H9 (cell line): Measurements from ENCODE around the gene ZNF366. TPM values are rescaled to one million over a fixed set of nuclear protein-coding genes. Genes with fewer than 3 reads are reported as not detected.

Experiments used
- DNase-seq: peaks from one replicate; pipeline ENCODE4 v3.0.0-alpha.2; 2017
- H2AFZ ChIP-seq: one replicate; pipeline ENCODE4 v1.6.1; 2013; ENCODE audit warnings: mild to moderate bottlenecking, low read length, control low read depth, moderate library complexity
- H2AK5ac ChIP-seq: 2 replicates; pipeline ENCODE4 v1.6.1; 2013; ENCODE audit warnings: low read length, control low read depth, mixed read lengths; ENCODE audit not compliant: insufficient read length
- H2BK120ac ChIP-seq: one replicate; pipeline ENCODE4 v1.6.1; 2013; ENCODE audit warnings: low read depth, mild to moderate bottlenecking, low read length, control low read depth, inconsistent platforms; ENCODE audit not compliant: poor library complexity, severe bottlenecking
- H2BK12ac ChIP-seq: 2 replicates; pipeline ENCODE4 v1.6.1; 2013; ENCODE audit warnings: low read length, control low read depth, mixed read lengths, low read depth; ENCODE audit not compliant: insufficient read length
- H2BK15ac ChIP-seq: 2 replicates; pipeline ENCODE4 v1.6.1; 2013; ENCODE audit warnings: low read depth, low read length, control low read depth
- H2BK20ac ChIP-seq: one replicate; pipeline ENCODE4 v1.6.1; 2013; ENCODE audit warnings: low read depth, mild to moderate bottlenecking, low read length, control low read depth, inconsistent platforms; ENCODE audit not compliant: poor library complexity, severe bottlenecking
- H2BK5ac ChIP-seq: 2 replicates; pipeline ENCODE4 v1.6.1; 2013; ENCODE audit warnings: low read length, control low read depth, mixed read lengths; ENCODE audit not compliant: insufficient read length
- H3K14ac ChIP-seq: 2 replicates; pipeline ENCODE4 v1.6.1; 2013; ENCODE audit warnings: low read length, control low read depth; ENCODE audit not compliant: insufficient read depth
- H3K18ac ChIP-seq: 2 replicates; pipeline ENCODE4 v1.6.1; 2013; ENCODE audit warnings: low read depth, mild to moderate bottlenecking, mixed read lengths, low read length, control low read depth; ENCODE audit not compliant: insufficient read length
- H3K23ac ChIP-seq: 2 replicates; pipeline ENCODE4 v1.6.1; 2013; ENCODE audit warnings: low read length, control low read depth, mixed read lengths, low read depth; ENCODE audit not compliant: insufficient read length
- H3K23me2 ChIP-seq: 2 replicates; pipeline ENCODE4 v1.6.1; 2013; ENCODE audit warnings: low read depth, mild to moderate bottlenecking, mixed read lengths, low read length, control low read depth; ENCODE audit not compliant: insufficient read length, poor library complexity, severe bottlenecking
- H3K27ac ChIP-seq: 2 replicates; pipeline ENCODE4 v1.5.1; 2013; ENCODE audit warnings: low read length, control low read depth, mixed read lengths, low read depth; ENCODE audit not compliant: insufficient read length
- H3K27me3 ChIP-seq: 2 replicates; pipeline ENCODE4 v1.6.1; 2013; ENCODE audit warnings: low read length, control low read depth, inconsistent platforms; ENCODE audit not compliant: insufficient read depth
- H3K4ac ChIP-seq: 2 replicates; pipeline ENCODE4 v1.6.1; 2013; ENCODE audit warnings: low read depth, mild to moderate bottlenecking, control low read depth, inconsistent platforms, low read length, moderate library complexity
- H3K4me1 ChIP-seq: 2 replicates; pipeline ENCODE4 v1.6.1; 2013; ENCODE audit warnings: low read length, control low read depth, inconsistent platforms; ENCODE audit not compliant: insufficient read depth
- H3K4me2 ChIP-seq: 2 replicates; pipeline ENCODE4 v1.6.1; 2013; ENCODE audit warnings: low read length, control low read depth, mixed read lengths; ENCODE audit not compliant: insufficient read length, insufficient read depth
- H3K56ac ChIP-seq: 2 replicates; pipeline ENCODE4 v1.6.1; 2013; ENCODE audit warnings: low read depth, mild to moderate bottlenecking, mixed read lengths, low read length, control low read depth; ENCODE audit not compliant: insufficient read length
- H3K79me1 ChIP-seq: 2 replicates; pipeline ENCODE4 v1.6.1; 2013; ENCODE audit warnings: low read depth, mild to moderate bottlenecking, moderate library complexity, low read length, control low read depth, inconsistent platforms; ENCODE audit not compliant: insufficient read depth, poor library complexity, severe bottlenecking
- H3K79me2 ChIP-seq: 2 replicates; pipeline ENCODE4 v1.6.1; 2013; ENCODE audit warnings: low read length, control low read depth, inconsistent platforms; ENCODE audit not compliant: insufficient read depth
- H3K9ac ChIP-seq: 2 replicates; pipeline ENCODE4 v1.6.1; 2013; ENCODE audit warnings: low read length, control low read depth, mixed read lengths; ENCODE audit not compliant: insufficient read length; ENCODE audit errors: extremely low read depth
- H3K9me3 ChIP-seq: one replicate; pipeline ENCODE4 v1.6.1; 2013; ENCODE audit warnings: low read depth, low read length, inconsistent platforms; ENCODE audit not compliant: control insufficient read depth
- H3T11ph ChIP-seq: one replicate; pipeline ENCODE4 v1.6.1; 2013; ENCODE audit warnings: mild to moderate bottlenecking, low read length, control low read depth, inconsistent platforms
- H4K20me1 ChIP-seq: one replicate; pipeline ENCODE4 v1.6.1; 2013; ENCODE audit not compliant: control insufficient read depth, insufficient read length, insufficient read depth
- H4K5ac ChIP-seq: 2 replicates; pipeline ENCODE4 v1.6.1; 2013; ENCODE audit warnings: low read depth, mild to moderate bottlenecking, mixed read lengths, low read length, control low read depth; ENCODE audit not compliant: insufficient read length
- H4K8ac ChIP-seq: replicated peaks from 2 replicates; pipeline ENCODE4 v1.6.1; 2013; ENCODE audit warnings: low read length, control low read depth, mixed read lengths, low read depth; ENCODE audit not compliant: insufficient read length
- H4K91ac ChIP-seq: 2 replicates; pipeline ENCODE4 v1.6.1; 2013; ENCODE audit warnings: low read depth, mild to moderate bottlenecking, moderate library complexity, mixed read lengths, low read length, control low read depth; ENCODE audit not compliant: insufficient read length
- H3K27ac Mint-ChIP-seq, 3 experiments: 2 replicates in 2 of 3; 3 replicates in 1 of 3; pipeline ENCODE4 v1.8.0; 2020 to 2021; ENCODE audit warnings: mixed read lengths in 3 of 3, mild to moderate bottlenecking in 1 of 3, moderate library complexity in 1 of 3
- H3K27me3 Mint-ChIP-seq: 2 replicates; pipeline ENCODE4 v1.8.0; 2021; ENCODE audit warnings: low read depth, mild to moderate bottlenecking, moderate library complexity, mixed read lengths
- H3K36me3 Mint-ChIP-seq, 3 experiments: 2 replicates in 2 of 3; 3 replicates in 1 of 3; pipeline ENCODE4 v1.8.0; 2020 to 2021; ENCODE audit warnings: low read depth in 3 of 3, mixed read lengths in 3 of 3; ENCODE audit not compliant: insufficient read depth in 1 of 3
- H3K4me1 Mint-ChIP-seq, 2 experiments: 2 replicates each; pipeline ENCODE4 v1.8.0; 2020; ENCODE audit warnings: mixed read lengths in 2 of 2
- H3K4me3 Mint-ChIP-seq, 2 experiments: 2 replicates in 1 of 2; 3 replicates in 1 of 2; pipeline ENCODE4 v1.8.0; 2020 to 2021; ENCODE audit warnings: mild to moderate bottlenecking in 2 of 2, mixed read lengths in 2 of 2, moderate library complexity in 1 of 2
- H3K9me3 Mint-ChIP-seq, 2 experiments: 2 replicates in 1 of 2; 3 replicates in 1 of 2; pipeline ENCODE4 v1.8.0; 2020; ENCODE audit warnings: mild to moderate bottlenecking in 2 of 2, mixed read lengths in 2 of 2, moderate library complexity in 1 of 2
- WGBS: extraction: QIAGEN DNeasy Blood & Tissue Kit; methylation state at CpG from one replicate; pipeline ENCODE4 v1.1.7; 2013; ENCODE audit warnings: missing lambda C conversion rate, low lambda C conversion rate, mixed read lengths; ENCODE audit not compliant: insufficient read length; ENCODE audit errors: extremely low coverage; 5-methylcytosine and 5-hydroxymethylcytosine counted together
- total RNA-seq: library from RNA; stranded (reverse); gene quantifications from 2 replicates; pipeline ENCODE4 v1.2.1, GENCODE V29; 2021
- TF ChIP-seq, protein P1 (sequence below): fragments of 200-600 bp; sonication (generic); conservative IDR thresholded peaks from 3 replicates; pipeline ENCODE4 v1.8.0; 2021; ENCODE audit warnings: antibody characterized with exemption, mild to moderate bottlenecking

Gene ZNF366
- total RNA-seq, 1 experiment from 2014 or later = not detected

DNA sequence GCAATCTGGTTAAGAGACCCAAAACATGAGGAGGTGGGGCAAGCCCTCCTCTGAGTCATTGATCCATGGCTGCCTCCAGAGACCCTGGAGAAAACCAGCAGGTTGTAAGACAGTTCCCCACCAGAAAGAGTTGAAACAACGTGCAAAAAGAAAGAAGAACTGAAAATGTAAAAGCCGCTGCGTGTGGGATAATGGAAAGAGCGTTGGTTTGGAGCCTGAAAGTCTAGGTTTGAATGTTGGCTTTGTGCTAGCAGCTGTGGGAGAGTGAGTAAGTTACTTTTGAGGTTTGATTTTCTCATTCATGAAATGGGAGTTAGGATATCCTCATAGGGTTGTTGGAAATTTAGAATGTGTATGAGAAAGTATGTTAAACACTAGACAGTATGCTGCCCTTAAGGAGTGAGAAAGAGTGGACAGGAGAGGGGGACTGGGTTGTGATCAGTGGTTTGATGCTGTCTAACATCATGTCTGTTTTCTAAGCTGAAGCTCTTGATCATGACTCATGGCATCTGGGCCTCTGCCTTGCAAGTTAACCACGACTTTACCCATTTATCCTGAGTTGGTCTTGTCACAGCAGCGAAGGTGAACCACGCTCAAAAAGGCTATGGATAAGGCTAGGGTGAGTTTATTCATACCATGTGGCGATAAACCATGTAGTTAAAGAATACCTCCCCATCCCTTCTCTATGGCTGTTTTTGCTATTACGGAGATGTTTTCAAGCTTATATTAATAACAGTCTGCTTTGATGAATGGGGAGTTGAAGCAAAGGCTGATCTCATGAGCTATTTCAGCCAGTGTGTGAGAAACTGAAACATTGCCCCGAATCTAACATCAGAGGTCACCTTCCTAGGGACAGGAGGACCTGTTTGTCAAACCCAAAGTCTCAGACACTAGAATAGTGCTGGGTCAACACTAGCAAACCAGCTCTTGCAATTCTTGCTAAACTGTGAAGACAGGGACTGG, 41.3 kb downstream of the ZNF366 start:
- Histone ChIP-seq H3K14ac (no peak overlapping the region), H3K56ac (no peak overlapping the region), H2AFZ (no peak overlapping the region), H2AK5ac (no peak overlapping the region), H4K91ac (no peak overlapping the region), H2BK120ac (no peak overlapping the region), H3K27me3 (no peaks in the 10 kb centered on the region), H4K8ac (no peak overlapping the region), H3T11ph (no peak overlapping the region), H2BK12ac (no peak overlapping the region), H3K18ac (no peak overlapping the region), H4K5ac (no peak overlapping the region), H2BK15ac (no peak overlapping the region), H3K79me2 (no peaks in the 10 kb centered on the region), H3K27ac (no peak overlapping the region), H3K9ac (no peak overlapping the region), H3K23me2 (no peaks in the 10 kb centered on the region), H3K4me2 (no peak overlapping the region), H3K9me3 (no peaks in the 10 kb centered on the region), H3K4me1 (no peaks in the 10 kb centered on the region), H3K79me1 (no peaks in the 10 kb centered on the region), H4K20me1 (no peaks in the 10 kb centered on the region), H2BK20ac (no peak overlapping the region), H3K23ac (no peak overlapping the region), H2BK5ac (no peak overlapping the region), H3K4ac (no peak overlapping the region)
- TF ChIP-seq, protein P1, sequence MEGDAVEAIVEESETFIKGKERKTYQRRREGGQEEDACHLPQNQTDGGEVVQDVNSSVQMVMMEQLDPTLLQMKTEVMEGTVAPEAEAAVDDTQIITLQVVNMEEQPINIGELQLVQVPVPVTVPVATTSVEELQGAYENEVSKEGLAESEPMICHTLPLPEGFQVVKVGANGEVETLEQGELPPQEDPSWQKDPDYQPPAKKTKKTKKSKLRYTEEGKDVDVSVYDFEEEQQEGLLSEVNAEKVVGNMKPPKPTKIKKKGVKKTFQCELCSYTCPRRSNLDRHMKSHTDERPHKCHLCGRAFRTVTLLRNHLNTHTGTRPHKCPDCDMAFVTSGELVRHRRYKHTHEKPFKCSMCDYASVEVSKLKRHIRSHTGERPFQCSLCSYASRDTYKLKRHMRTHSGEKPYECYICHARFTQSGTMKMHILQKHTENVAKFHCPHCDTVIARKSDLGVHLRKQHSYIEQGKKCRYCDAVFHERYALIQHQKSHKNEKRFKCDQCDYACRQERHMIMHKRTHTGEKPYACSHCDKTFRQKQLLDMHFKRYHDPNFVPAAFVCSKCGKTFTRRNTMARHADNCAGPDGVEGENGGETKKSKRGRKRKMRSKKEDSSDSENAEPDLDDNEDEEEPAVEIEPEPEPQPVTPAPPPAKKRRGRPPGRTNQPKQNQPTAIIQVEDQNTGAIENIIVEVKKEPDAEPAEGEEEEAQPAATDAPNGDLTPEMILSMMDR = no peak
- Mint-ChIP-seq H3K27ac (no peak overlapping the region), H3K36me3 (no peaks in the 10 kb centered on the region), H3K9me3 (no peaks in the 10 kb centered on the region; a peak in 1 of 5 replicates), H3K4me1 (no peaks in the 10 kb centered on the region), H3K27me3 (peaks cover under 1% of the 10 kb centered on the region), H3K4me3 (no peak overlapping the region)
- no peak for DNase-seq
- WGBS = no CpG with 5 or more reads among the region's 10 CpGs
